Measurements from ENCODE around the gene METAP1D.
"Not testable (repeated sequence)": the region's sequence is repeated elsewhere in the genome, so short reads cannot be mapped to it uniquely, and the experiment has no call there.

METAP1D gene

GRCh38 chr2:172105471-172106107 is 105.8 kb downstream of the METAP1D start:
- no peak for DNase-seq

DNA sequence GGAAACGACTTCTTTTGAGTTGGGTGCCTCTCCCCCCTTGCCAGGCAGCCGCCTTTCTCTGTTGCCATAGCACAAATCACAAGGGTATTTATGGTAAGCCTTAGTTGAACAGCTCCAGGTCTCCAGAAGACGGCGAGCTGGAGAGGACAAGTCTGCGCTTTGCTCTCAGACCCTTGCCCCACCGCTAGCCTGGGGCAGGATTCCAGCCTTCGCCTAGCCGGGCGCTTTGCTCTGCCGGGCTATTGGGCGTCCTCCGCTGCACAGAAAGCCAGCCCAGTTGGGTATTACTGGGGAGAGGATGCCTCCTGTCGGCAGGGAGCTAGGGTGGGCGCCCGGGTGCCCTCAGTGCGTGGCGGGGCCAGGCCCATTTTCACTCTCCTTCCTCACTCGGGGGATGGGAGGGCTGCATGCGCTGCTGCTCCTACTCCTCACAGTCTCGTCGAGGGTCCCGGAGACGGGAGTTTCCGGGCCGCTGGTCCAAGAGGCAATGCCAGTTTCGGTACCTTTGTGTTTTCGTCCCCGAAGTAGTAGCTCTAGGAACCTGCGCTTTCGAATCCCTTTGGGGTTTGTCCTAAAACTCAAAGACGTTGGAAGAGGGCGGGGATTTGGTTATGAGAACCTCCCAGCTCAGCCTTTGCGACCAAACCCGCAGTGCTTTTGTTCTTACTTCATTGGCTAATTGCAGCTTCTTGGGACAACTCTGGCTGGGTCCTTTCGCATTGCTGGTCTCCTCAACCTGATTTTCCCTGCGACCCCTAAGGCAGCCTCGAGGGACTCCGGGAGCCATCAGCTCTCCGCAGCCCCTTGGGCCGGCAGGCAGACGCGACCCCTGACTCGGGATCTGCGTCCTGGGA is 106.6 kb downstream of the METAP1D start:
- DNase-seq = peak; percentile 47

- DNase-seq = no peak
These were observed 108.2 kb downstream of the METAP1D start for GRCh38 chr2:172107690-172108586.

DNA sequence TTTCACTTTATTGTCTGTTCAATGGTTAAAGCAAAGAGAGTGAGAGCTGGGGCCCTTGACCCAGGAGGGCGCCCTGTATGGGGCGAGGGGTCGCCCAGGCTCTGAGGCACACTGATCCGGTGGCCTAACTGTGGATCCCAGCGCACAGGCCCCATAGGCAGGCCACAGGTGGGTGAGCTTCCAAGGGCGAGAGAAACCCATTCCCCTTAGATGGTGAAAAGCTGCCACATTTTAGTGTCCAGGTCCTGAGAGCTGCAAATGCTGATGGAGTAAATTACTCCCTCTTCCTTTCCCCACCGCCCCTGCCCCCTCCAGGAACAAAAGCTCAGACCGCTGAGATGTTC is 108.8 kb downstream of the METAP1D start:
- DNase-seq = no peak

GRCh38 chr2:172109256-172109987 is 109.7 kb downstream of the METAP1D start:
- no peak for DNase-seq

DNA sequence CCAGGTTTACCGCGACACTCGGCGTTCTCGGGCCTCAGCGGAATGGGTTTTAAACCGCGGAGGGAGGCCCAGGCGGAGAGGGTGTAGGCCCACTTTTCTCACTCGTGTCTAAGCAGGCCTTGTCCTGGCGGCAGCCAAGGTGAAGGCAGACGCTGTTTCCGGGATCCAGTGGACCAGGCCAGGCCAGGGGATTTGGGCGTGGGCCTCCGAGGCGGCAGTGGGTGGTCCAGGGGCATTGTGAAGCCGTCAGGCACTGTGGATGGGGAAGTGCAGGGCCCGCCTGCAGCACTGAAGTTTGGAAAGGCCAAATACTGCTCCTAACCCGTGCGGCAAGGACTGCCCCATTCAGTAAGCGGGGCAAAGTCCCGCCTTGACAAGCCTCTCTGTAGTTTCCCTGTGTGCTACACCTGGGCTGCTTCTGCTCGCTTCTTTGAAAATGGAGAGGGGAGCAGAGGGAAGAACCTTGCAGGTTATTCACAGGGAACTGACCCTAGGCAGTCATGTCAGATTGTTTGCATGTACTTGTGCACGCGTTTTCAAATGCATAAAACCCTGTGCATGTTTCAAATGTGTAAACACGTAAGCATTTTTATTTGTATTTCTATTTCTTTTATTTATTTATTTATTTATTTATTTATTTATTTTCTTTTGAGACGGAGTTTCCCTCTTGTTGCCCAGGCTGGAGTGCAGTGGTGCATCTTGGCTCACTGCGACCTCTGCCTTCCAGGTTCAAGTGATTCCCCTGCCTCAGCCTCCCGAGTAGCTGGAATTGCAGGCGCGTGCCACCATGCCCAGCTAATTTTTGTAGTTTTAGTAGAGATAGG is 110.4 kb downstream of the METAP1D start:
- no peak for DNase-seq

GRCh38 chr2:172113617-172114016 is 113.9 kb downstream of the METAP1D start:
- DNase-seq = no peak

- not testable (repeated sequence) for DNase-seq
These were observed 114.4 kb downstream of the METAP1D start for GRCh38 chr2:172114176-172114575.

GRCh38 chr2:172114579-172114978 is 114.8 kb downstream of the METAP1D start:
- no peak for DNase-seq

- no peak for DNase-seq
These were observed 116.4 kb downstream of the METAP1D start for GRCh38 chr2:172116107-172116506.

DNA sequence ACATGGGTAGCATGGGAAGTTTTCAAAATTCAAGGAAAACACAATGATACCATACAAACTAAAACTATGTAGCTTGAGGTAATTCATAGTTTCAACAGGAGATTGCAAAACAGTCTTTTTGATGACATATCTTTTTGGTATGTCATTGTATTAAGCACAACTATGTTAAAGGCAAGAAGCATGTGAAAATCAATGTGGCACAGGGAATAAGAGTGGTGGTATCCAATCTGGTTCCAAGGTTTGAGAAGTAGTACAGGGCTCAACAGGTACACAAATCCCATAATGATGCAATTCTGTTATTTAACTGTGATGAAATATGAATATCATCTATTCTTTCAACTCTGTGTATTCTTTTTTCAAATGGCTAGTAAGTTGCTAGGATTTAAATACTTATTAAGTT is 119.3 kb downstream of the METAP1D start:
- no peak for DNase-seq

- DNase-seq = no peak
These were observed 120.4 kb downstream of the METAP1D start for GRCh38 chr2:172120118-172120517.

GRCh38 chr2:172128484-172128883 is 128.7 kb downstream of the METAP1D start:
- no peak for DNase-seq

GRCh38 chr2:172129404-172129803 is 129.7 kb downstream of the METAP1D start:
- no peak for DNase-seq

Data from activated CD4-positive, alpha-beta T cell treated with anti-CD3 and anti-CD28 coated beads, Interleukin-10, Interleukin-2, amounts not matched to agents 100 ng/mL and 50 ng/mL, durations not matched to agents 16 hours and 8 hours (primary cell).